GM18499 (cell line): ENCODE results near the gene ESPN.

Experiments used
- ATAC-seq: cut with Tn5 transposase; IDR thresholded peaks from one replicate; pipeline ENCODE4 v1.9.1; 2021; ENCODE audit warnings: moderate number of reproducible peaks; ENCODE audit not compliant: insufficient read depth, unreplicated experiment

Gene ESPN

GRCh38 chr1:6461538-6462411 is 37.2 kb downstream of the ESPN start:
- no peak for ATAC-seq

- ATAC-seq: no peak
Measured at GRCh38 chr1:6462412-6463119, 38.0 kb downstream of the ESPN start.

- no peak for ATAC-seq
Measured at GRCh38 chr1:6463120-6463412, 38.5 kb downstream of the ESPN start.

- ATAC-seq: no peak
Measured at GRCh38 chr1:6464514-6464836, 39.9 kb downstream of the ESPN start.

- no peak for ATAC-seq
Measured at GRCh38 chr1:6464915-6465314, 40.3 kb downstream of the ESPN start.

- no peak for ATAC-seq
Measured at GRCh38 chr1:6465461-6466005, 41.0 kb downstream of the ESPN start.

GRCh38 chr1:6466023-6466422 is 41.4 kb downstream of the ESPN start, which contains the start of gene TNFRSF25:
Gene TNFRSF25, minus strand, starts transcription at chr1:6466173. Its CDS starts 66 bp downstream, at chr1:6466107.
- no peak for ATAC-seq

GRCh38 chr1:6466751-6467150 is 42.2 kb downstream of the ESPN start:
- no peak for ATAC-seq

- ATAC-seq: no peak
Measured at GRCh38 chr1:6467224-6467623, 42.6 kb downstream of the ESPN start.

- no peak for ATAC-seq
Measured at GRCh38 chr1:6467744-6468688, 43.4 kb downstream of the ESPN start.

GRCh38 chr1:6468729-6469461 is 44.3 kb downstream of the ESPN start:
- ATAC-seq: no peak

GRCh38 chr1:6470132-6471085 is 45.8 kb downstream of the ESPN start:
- ATAC-seq: no peak

- ATAC-seq: no peak
Measured at GRCh38 chr1:6471086-6471969, 46.8 kb downstream of the ESPN start.

GRCh38 chr1:6471970-6472368 is 47.4 kb downstream of the ESPN start:
- ATAC-seq: no peak

- no peak for ATAC-seq
Measured at GRCh38 chr1:6472391-6472790, 47.8 kb downstream of the ESPN start.

- no peak for ATAC-seq
Measured at GRCh38 chr1:6473156-6473555, 48.6 kb downstream of the ESPN start.

GRCh38 chr1:6473974-6474814 is 49.6 kb downstream of the ESPN start:
- no peak for ATAC-seq
